GM23338 (cell line): ENCODE results near the gene NHERF1. TPM values are rescaled to one million over a fixed set of nuclear protein-coding genes. Genes with fewer than 3 reads are reported as not detected.

Experiments used
- ATAC-seq: fragments of 200-7000 bp; cut with Tn5 transposase; 3 replicates; pipeline ENCODE4 v1.9.1; 2020
- DNase-seq: peaks from one replicate; pipeline ENCODE4 v3.0.0-alpha.2; 2015; ENCODE audit warnings: low spot score
- H2AFZ ChIP-seq: fragments of 200-600 bp; sonication (generic); 2 replicates; pipeline ENCODE4 v1.8.0; 2016; ENCODE audit warnings: antibody characterized with exemption, mild to moderate bottlenecking, moderate library complexity
- H3F3A ChIP-seq: fragments of 200-600 bp; sonication (generic); replicated peaks from 2 replicates; pipeline ENCODE4 v1.8.0; 2017; ENCODE audit warnings: antibody characterized with exemption, mixed run types, low read depth
- H3K27ac ChIP-seq: fragments of 200-600 bp; sonication (generic); 2 replicates; pipeline ENCODE4 v1.6.1; 2016; ENCODE audit warnings: low read depth
- H3K27me3 ChIP-seq: fragments of 200-600 bp; sonication (generic); 2 replicates; pipeline ENCODE4 v1.8.0; 2016; ENCODE audit warnings: mild to moderate bottlenecking, mixed run types, moderate library complexity; ENCODE audit not compliant: insufficient read depth
- H3K36me3 ChIP-seq: fragments of 200-600 bp; sonication (generic); 2 replicates; pipeline ENCODE4 v1.8.0; 2016; ENCODE audit warnings: mild to moderate bottlenecking; ENCODE audit not compliant: insufficient read depth
- H3K4me1 ChIP-seq: fragments of 200-600 bp; sonication (generic); 2 replicates; pipeline ENCODE4 v1.8.0; 2016; ENCODE audit warnings: mild to moderate bottlenecking, moderate library complexity; ENCODE audit not compliant: insufficient read depth
- H3K4me2 ChIP-seq: fragments of 200-600 bp; sonication (generic); 2 replicates; pipeline ENCODE4 v1.7.1; 2017; ENCODE audit warnings: mixed run types
- H3K4me3 ChIP-seq: fragments of 200-600 bp; sonication (generic); 2 replicates; pipeline ENCODE4 v1.6.1; 2016; ENCODE audit warnings: mixed run types
- H3K79me2 ChIP-seq: fragments of 200-600 bp; sonication (generic); replicated peaks from 2 replicates; pipeline ENCODE4 v1.8.0; 2017; ENCODE audit warnings: mild to moderate bottlenecking; ENCODE audit not compliant: insufficient read depth
- H3K9me2 ChIP-seq: fragments of 200-600 bp; sonication (generic); 2 replicates; pipeline ENCODE4 v1.8.0; 2017; ENCODE audit not compliant: insufficient read depth
- H4K20me1 ChIP-seq: fragments of 200-600 bp; sonication (generic); replicated peaks from 2 replicates; pipeline ENCODE4 v1.8.0; 2017; ENCODE audit warnings: mild to moderate bottlenecking; ENCODE audit not compliant: insufficient read depth
- H3K27ac Mint-ChIP-seq: 2 replicates; pipeline ENCODE4 v1.8.0; 2020; ENCODE audit warnings: inconsistent platforms, mild to moderate bottlenecking, moderate library complexity, mixed read lengths
- H3K27me3 Mint-ChIP-seq: 3 replicates; pipeline ENCODE4 v1.8.0; 2022; ENCODE audit warnings: low read depth, mild to moderate bottlenecking, moderate library complexity, mixed read lengths, inconsistent platforms; ENCODE audit not compliant: insufficient read depth, poor library complexity
- H3K36me3 Mint-ChIP-seq: 3 replicates; pipeline ENCODE4 v1.8.0; 2021; ENCODE audit warnings: low read depth, mild to moderate bottlenecking, inconsistent platforms, moderate library complexity, mixed read lengths
- H3K4me1 Mint-ChIP-seq: 3 replicates; pipeline ENCODE4 v1.8.0; 2020; ENCODE audit warnings: mild to moderate bottlenecking, inconsistent platforms, mixed read lengths
- H3K4me3 Mint-ChIP-seq: 3 replicates; pipeline ENCODE4 v1.8.0; 2021; ENCODE audit warnings: moderate library complexity, mild to moderate bottlenecking, inconsistent platforms, mixed read lengths
- H3K9me3 Mint-ChIP-seq: 3 replicates; pipeline ENCODE4 v1.8.0; 2020; ENCODE audit warnings: moderate library complexity, mild to moderate bottlenecking, inconsistent platforms, mixed read lengths
- CREB1 ChIP-seq: fragments of 250-450 bp; sonication (Bioruptor Pico); IDR thresholded peaks from 2 replicates; pipeline ENCODE4 v1.5.0; 2020; ENCODE audit warnings: low read depth, mild to moderate bottlenecking, moderate library complexity
- EZH2 ChIP-seq: fragments of 200-600 bp; sonication (generic); IDR thresholded peaks from one replicate; pipeline ENCODE4 v1.8.0; 2017; ENCODE audit warnings: antibody characterized with exemption, mild to moderate bottlenecking, low read depth; ENCODE audit not compliant: unreplicated experiment
- EZH2phosphoT487 ChIP-seq: fragments of 200-600 bp; sonication (generic); IDR thresholded peaks from one replicate; pipeline ENCODE4 v1.8.1; 2018; ENCODE audit warnings: antibody characterized with exemption; ENCODE audit not compliant: unreplicated experiment
- JUNB ChIP-seq: IDR thresholded peaks from one replicate; pipeline ENCODE4 v1.6.1; 2016; ENCODE audit warnings: antibody characterized with exemption; ENCODE audit not compliant: unreplicated experiment
- NANOG ChIP-seq: IDR thresholded peaks from 2 replicates; pipeline ENCODE4 v1.6.1; 2016; ENCODE audit warnings: antibody characterized with exemption, borderline replicate concordance
- POLR2AphosphoS5 ChIP-seq: IDR thresholded peaks from 2 replicates; pipeline ENCODE4 v1.6.1; 2016; ENCODE audit warnings: antibody characterized with exemption, low read depth
- STAT1 ChIP-seq: IDR thresholded peaks from one replicate; pipeline ENCODE4 v1.6.1; 2016; ENCODE audit warnings: antibody characterized with exemption; ENCODE audit not compliant: unreplicated experiment
- ZNF114 ChIP-seq: fragments of 250-450 bp; sonication (Bioruptor Pico); IDR thresholded peaks from 2 replicates; pipeline ENCODE4 v1.5.0; 2020; ENCODE audit warnings: mild to moderate bottlenecking, moderate library complexity
- ZNF331 ChIP-seq: fragments of 250-450 bp; sonication (Bioruptor Pico); IDR thresholded peaks from 2 replicates; pipeline ENCODE4 v1.5.0; 2020; ENCODE audit warnings: low read depth, mild to moderate bottlenecking, moderate library complexity
- polyA plus RNA-seq: library from polyadenylated mRNA; unstranded; fragments of >200 nt; fragmentation: Nextera tagmentation; extraction: Ambion mirVana; gene quantifications from 2 replicates; pipeline ENCODE4 v1.2.1, GENCODE V29; 2016
- total RNA-seq: library from RNA; depleted of rRNA; stranded (reverse); fragments of >200 nt; shearing (Covaris generic); gene quantifications from 2 replicates; pipeline ENCODE4 v1.2.3, GENCODE V29; 2014
- TF ChIP-seq, protein P1 (sequence below): IDR thresholded peaks from one replicate; pipeline ENCODE4 v1.6.1; 2018; ENCODE audit warnings: antibody characterized with exemption; ENCODE audit not compliant: unreplicated experiment
- TF ChIP-seq, protein P2 (sequence below): IDR thresholded peaks from 2 replicates; pipeline ENCODE4 v1.6.1; 2016; ENCODE audit warnings: antibody characterized with exemption
- TF ChIP-seq, protein P3 (sequence below), 2 experiments: fragments of 200-600 bp in 1 of 2; sonication (generic) in 1 of 2; conservative IDR thresholded peaks; 2 replicates each; pipeline versions ENCODE4 v1.5.1 to v1.6.1; 2016 to 2017; ENCODE audit warnings: antibody characterized with exemption in 2 of 2, low read depth in 2 of 2, mild to moderate bottlenecking in 2 of 2, moderate library complexity in 1 of 2

NHERF1 gene
- total and polyA plus RNA-seq, 2 experiments from 2014 or later: 48.8 to 100 TPM

DNA sequence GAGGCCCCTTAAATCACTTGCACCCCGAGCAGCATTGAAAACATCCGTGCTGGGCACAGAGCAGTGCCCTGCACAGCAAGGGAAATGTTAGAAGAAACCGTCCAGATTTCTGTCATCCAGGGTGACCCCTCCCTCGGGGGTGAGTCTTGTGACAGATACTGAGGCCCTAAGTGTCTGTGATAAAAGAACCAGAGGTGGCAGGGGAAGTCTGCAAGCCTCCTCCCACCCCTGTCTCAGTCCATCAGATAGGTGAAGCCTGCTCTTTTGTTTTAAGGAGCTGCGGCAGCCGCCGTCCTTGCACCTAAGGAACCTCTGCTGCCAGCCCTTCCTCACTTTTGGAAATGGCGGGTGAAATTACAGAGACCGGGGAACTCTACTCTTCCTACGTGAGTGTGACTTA, 28.6 kb downstream of the NHERF1 start (continued):
- TF ChIP-seq, protein P1, sequence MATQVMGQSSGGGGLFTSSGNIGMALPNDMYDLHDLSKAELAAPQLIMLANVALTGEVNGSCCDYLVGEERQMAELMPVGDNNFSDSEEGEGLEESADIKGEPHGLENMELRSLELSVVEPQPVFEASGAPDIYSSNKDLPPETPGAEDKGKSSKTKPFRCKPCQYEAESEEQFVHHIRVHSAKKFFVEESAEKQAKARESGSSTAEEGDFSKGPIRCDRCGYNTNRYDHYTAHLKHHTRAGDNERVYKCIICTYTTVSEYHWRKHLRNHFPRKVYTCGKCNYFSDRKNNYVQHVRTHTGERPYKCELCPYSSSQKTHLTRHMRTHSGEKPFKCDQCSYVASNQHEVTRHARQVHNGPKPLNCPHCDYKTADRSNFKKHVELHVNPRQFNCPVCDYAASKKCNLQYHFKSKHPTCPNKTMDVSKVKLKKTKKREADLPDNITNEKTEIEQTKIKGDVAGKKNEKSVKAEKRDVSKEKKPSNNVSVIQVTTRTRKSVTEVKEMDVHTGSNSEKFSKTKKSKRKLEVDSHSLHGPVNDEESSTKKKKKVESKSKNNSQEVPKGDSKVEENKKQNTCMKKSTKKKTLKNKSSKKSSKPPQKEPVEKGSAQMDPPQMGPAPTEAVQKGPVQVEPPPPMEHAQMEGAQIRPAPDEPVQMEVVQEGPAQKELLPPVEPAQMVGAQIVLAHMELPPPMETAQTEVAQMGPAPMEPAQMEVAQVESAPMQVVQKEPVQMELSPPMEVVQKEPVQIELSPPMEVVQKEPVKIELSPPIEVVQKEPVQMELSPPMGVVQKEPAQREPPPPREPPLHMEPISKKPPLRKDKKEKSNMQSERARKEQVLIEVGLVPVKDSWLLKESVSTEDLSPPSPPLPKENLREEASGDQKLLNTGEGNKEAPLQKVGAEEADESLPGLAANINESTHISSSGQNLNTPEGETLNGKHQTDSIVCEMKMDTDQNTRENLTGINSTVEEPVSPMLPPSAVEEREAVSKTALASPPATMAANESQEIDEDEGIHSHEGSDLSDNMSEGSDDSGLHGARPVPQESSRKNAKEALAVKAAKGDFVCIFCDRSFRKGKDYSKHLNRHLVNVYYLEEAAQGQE: no peak
- no peak for TF ChIP-seq EZH2
- TF ChIP-seq JUNB: no peak
- TF ChIP-seq STAT1: no peak
- no peak for TF ChIP-seq CREB1 (CRISPR knock-in tag)
- TF ChIP-seq ZNF331 (CRISPR knock-in tag): no peak
- TF ChIP-seq EZH2phosphoT487: no peak
- TF ChIP-seq, protein P2, sequence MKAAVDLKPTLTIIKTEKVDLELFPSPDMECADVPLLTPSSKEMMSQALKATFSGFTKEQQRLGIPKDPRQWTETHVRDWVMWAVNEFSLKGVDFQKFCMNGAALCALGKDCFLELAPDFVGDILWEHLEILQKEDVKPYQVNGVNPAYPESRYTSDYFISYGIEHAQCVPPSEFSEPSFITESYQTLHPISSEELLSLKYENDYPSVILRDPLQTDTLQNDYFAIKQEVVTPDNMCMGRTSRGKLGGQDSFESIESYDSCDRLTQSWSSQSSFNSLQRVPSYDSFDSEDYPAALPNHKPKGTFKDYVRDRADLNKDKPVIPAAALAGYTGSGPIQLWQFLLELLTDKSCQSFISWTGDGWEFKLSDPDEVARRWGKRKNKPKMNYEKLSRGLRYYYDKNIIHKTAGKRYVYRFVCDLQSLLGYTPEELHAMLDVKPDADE: no peak

DNA sequence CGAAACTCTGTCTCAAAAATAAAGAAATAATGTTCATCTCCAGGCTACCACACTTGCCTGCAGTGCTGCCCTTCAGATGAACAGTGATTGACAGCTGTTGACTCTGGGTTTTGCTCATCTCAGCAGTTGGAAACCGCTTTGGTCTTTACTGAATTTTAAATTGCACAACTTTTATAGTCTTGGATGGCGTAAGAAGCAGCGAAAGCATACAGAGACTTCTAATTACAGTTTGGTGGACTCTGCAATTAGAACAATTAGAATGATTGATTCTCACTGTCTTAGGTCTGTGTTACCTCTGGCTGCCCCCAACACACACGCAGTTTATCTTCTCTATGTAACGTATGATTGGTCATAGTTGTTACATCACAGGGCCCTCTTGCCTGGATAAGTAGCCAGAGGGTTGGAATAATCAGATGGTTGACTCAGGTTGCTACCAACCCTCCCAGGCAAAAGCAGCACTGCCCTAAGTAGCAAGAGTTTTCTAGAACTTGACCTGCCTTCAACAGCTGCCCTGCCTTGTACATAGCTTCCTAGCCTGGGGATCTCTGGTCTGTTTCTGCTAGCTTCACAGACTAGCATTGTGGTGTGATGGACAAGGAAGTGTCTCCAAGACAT, 29.6 kb downstream of the NHERF1 start:
- Histone ChIP-seq H3K27me3 (no peaks in the 10 kb centered on the region), H2AFZ (no peak overlapping the region), H3K9me2 (no peaks in the 10 kb centered on the region), H3K4me3 (no peak overlapping the region), H3K4me1 (peaks cover 12% of the 10 kb centered on the region), H4K20me1 (peaks cover 23% of the 10 kb centered on the region; the same call in 1 of the 2 replicates), H3F3A (peaks cover 4% of the 10 kb centered on the region), H3K36me3 (no peaks in the 10 kb centered on the region), H3K27ac (no peak overlapping the region), H3K4me2 (no peak overlapping the region), H3K79me2 (peaks cover 35% of the 10 kb centered on the region)
- no peak overlapping the region for H3K27ac Mint-ChIP-seq
- peak overlapping the region; percentile 57 for H3K4me3 Mint-ChIP-seq
- peaks cover 18% of the 10 kb centered on the region for H3K4me1 Mint-ChIP-seq
- DNase-seq (no peak), ATAC-seq (no peak)
- H3K9me3 Mint-ChIP-seq: no peaks in the 10 kb centered on the region
- H3K36me3 Mint-ChIP-seq: peaks cover 27% of the 10 kb centered on the region
- peaks cover 14% of the 10 kb centered on the region for H3K27me3 Mint-ChIP-seq
- TF ChIP-seq POLR2AphosphoS5 (no peak), ZNF331 (CRISPR knock-in tag) (no peak), NANOG (no peak), JUNB (no peak), EZH2 (no peak), CREB1 (CRISPR knock-in tag) (no peak), EZH2phosphoT487 (no peak), STAT1 (no peak), ZNF114 (CRISPR knock-in tag) (no peak)
- TF ChIP-seq, protein P3, sequence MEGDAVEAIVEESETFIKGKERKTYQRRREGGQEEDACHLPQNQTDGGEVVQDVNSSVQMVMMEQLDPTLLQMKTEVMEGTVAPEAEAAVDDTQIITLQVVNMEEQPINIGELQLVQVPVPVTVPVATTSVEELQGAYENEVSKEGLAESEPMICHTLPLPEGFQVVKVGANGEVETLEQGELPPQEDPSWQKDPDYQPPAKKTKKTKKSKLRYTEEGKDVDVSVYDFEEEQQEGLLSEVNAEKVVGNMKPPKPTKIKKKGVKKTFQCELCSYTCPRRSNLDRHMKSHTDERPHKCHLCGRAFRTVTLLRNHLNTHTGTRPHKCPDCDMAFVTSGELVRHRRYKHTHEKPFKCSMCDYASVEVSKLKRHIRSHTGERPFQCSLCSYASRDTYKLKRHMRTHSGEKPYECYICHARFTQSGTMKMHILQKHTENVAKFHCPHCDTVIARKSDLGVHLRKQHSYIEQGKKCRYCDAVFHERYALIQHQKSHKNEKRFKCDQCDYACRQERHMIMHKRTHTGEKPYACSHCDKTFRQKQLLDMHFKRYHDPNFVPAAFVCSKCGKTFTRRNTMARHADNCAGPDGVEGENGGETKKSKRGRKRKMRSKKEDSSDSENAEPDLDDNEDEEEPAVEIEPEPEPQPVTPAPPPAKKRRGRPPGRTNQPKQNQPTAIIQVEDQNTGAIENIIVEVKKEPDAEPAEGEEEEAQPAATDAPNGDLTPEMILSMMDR (conservative IDR thresholded peaks at IDR 0.05; ENCODE audit: low read depth in 2 of 2): no peak
- TF ChIP-seq, protein P2: no peak
- TF ChIP-seq, protein P1: no peak
